ENCODE results near the gene TMEM109.

The TMEM109 gene

GRCh38 chr11:60916669-60917206, 2.8 kb downstream of the TMEM109 start:
- Histone ChIP-seq H3K27me3 (ENCODE audit: insufficient read depth, low read length) (peaks cover 13% of the 10 kb centered on the region), H3K4me1 (ENCODE audit: insufficient read depth, low read length) (peaks cover 20% of the 10 kb centered on the region), H3K4me3 (ENCODE audit: low read length) (no peak overlapping the region), H3K9ac (ENCODE audit: low read depth, low read length) (peak overlapping the region; percentile 20; the same call in 1 of the 2 replicates), H3K9me3 (ENCODE audit: insufficient read depth, low read depth, low read length) (no peaks in the 10 kb centered on the region), H3K36me3 (ENCODE audit: insufficient read depth, low read depth, low read length) (peaks cover 26% of the 10 kb centered on the region), H3K27ac (ENCODE audit: low read length) (no peak overlapping the region)

- Histone ChIP-seq H3K9me3 (ENCODE audit: insufficient read depth, low read depth, low read length) (no peaks in the 10 kb centered on the region), H3K4me3 (ENCODE audit: low read length) (no peak overlapping the region), H3K36me3 (ENCODE audit: insufficient read depth, low read depth, low read length) (peaks cover 28% of the 10 kb centered on the region), H3K27ac (ENCODE audit: low read length) (no peak overlapping the region), H3K27me3 (ENCODE audit: insufficient read depth, low read length) (peaks cover 7% of the 10 kb centered on the region; the same call in 1 of the 2 replicates), H3K4me1 (ENCODE audit: insufficient read depth, low read length) (peaks cover 20% of the 10 kb centered on the region), H3K9ac (ENCODE audit: low read depth, low read length) (no peak overlapping the region)
Observed at GRCh38 chr11:60917267-60917666, 3.3 kb downstream of the TMEM109 start.

GRCh38 chr11:60918251-60918938, 4.4 kb downstream of the TMEM109 start:
- Histone ChIP-seq H3K27ac (ENCODE audit: low read length) (no peak overlapping the region), H3K9me3 (ENCODE audit: insufficient read depth, low read depth, low read length) (no peaks in the 10 kb centered on the region), H3K36me3 (ENCODE audit: insufficient read depth, low read depth, low read length) (peaks cover 28% of the 10 kb centered on the region), H3K4me3 (ENCODE audit: low read length) (no peak overlapping the region), H3K27me3 (ENCODE audit: insufficient read depth, low read length) (peaks cover 5% of the 10 kb centered on the region; the same call in 1 of the 2 replicates), H3K9ac (ENCODE audit: low read depth, low read length) (no peak overlapping the region), H3K4me1 (ENCODE audit: insufficient read depth, low read length) (peaks cover 15% of the 10 kb centered on the region)

- Histone ChIP-seq H3K36me3 (ENCODE audit: insufficient read depth, low read depth, low read length) (peaks cover 28% of the 10 kb centered on the region), H3K9ac (ENCODE audit: low read depth, low read length) (no peak overlapping the region), H3K27ac (ENCODE audit: low read length) (no peak overlapping the region), H3K9me3 (ENCODE audit: insufficient read depth, low read depth, low read length) (no peaks in the 10 kb centered on the region), H3K4me1 (ENCODE audit: insufficient read depth, low read length) (peaks cover 14% of the 10 kb centered on the region), H3K4me3 (ENCODE audit: low read length) (no peak overlapping the region), H3K27me3 (ENCODE audit: insufficient read depth, low read length) (peaks cover 5% of the 10 kb centered on the region; the same call in 1 of the 2 replicates)
Observed at GRCh38 chr11:60918939-60919265, 4.9 kb downstream of the TMEM109 start.

- Histone ChIP-seq H3K27me3 (ENCODE audit: insufficient read depth, low read length) (peaks cover 5% of the 10 kb centered on the region; the same call in 1 of the 2 replicates), H3K9ac (ENCODE audit: low read depth, low read length) (no peak overlapping the region), H3K27ac (ENCODE audit: low read length) (no peak overlapping the region), H3K36me3 (ENCODE audit: insufficient read depth, low read depth, low read length) (peaks cover 28% of the 10 kb centered on the region), H3K4me1 (ENCODE audit: insufficient read depth, low read length) (peaks cover 17% of the 10 kb centered on the region), H3K4me3 (ENCODE audit: low read length) (no peak overlapping the region), H3K9me3 (ENCODE audit: insufficient read depth, low read depth, low read length) (no peaks in the 10 kb centered on the region)
Observed at GRCh38 chr11:60919320-60919719, 5.4 kb downstream of the TMEM109 start.

GRCh38 chr11:60919956-60920355, 6.0 kb downstream of the TMEM109 start:
- Histone ChIP-seq H3K9me3 (ENCODE audit: insufficient read depth, low read depth, low read length) (no peaks in the 10 kb centered on the region), H3K27me3 (ENCODE audit: insufficient read depth, low read length) (peaks cover 3% of the 10 kb centered on the region; the same call in 1 of the 2 replicates), H3K4me3 (ENCODE audit: low read length) (no peak overlapping the region), H3K27ac (ENCODE audit: low read length) (no peak overlapping the region), H3K9ac (ENCODE audit: low read depth, low read length) (no peak overlapping the region), H3K36me3 (ENCODE audit: insufficient read depth, low read depth, low read length) (peaks cover 28% of the 10 kb centered on the region), H3K4me1 (ENCODE audit: insufficient read depth, low read length) (peaks cover 16% of the 10 kb centered on the region)

GRCh38 chr11:60921259-60921658, 7.3 kb downstream of the TMEM109 start:
- H3K9me3 ChIP-seq (ENCODE audit: insufficient read depth, low read depth, low read length) = no peaks in the 10 kb centered on the region
- H3K27me3 ChIP-seq (ENCODE audit: insufficient read depth, low read length) = no peaks in the 10 kb centered on the region
- H3K4me3 ChIP-seq (ENCODE audit: low read length) = no peak overlapping the region
- H3K9ac ChIP-seq (ENCODE audit: low read depth, low read length) = no peak overlapping the region
- H3K36me3 ChIP-seq (ENCODE audit: insufficient read depth, low read depth, low read length) = peaks cover 28% of the 10 kb centered on the region
- no peak overlapping the region for H3K27ac ChIP-seq (ENCODE audit: low read length)
- peaks cover 8% of the 10 kb centered on the region for H3K4me1 ChIP-seq (ENCODE audit: insufficient read depth, low read length)

- Histone ChIP-seq H3K9me3 (ENCODE audit: insufficient read depth, low read depth, low read length) (no peaks in the 10 kb centered on the region), H3K4me1 (ENCODE audit: insufficient read depth, low read length) (peaks cover 2% of the 10 kb centered on the region; the same call in 1 of the 2 replicates), H3K4me3 (ENCODE audit: low read length) (no peak overlapping the region), H3K27me3 (ENCODE audit: insufficient read depth, low read length) (no peaks in the 10 kb centered on the region), H3K9ac (ENCODE audit: low read depth, low read length) (no peak overlapping the region), H3K27ac (ENCODE audit: low read length) (no peak overlapping the region), H3K36me3 (ENCODE audit: insufficient read depth, low read depth, low read length) (peaks cover 32% of the 10 kb centered on the region)
Observed at GRCh38 chr11:60921777-60922335, 7.9 kb downstream of the TMEM109 start.

GRCh38 chr11:60922906-60923305, 8.9 kb downstream of the TMEM109 start:
- no peak overlapping the region for H3K9ac ChIP-seq (ENCODE audit: low read depth, low read length)
- H3K36me3 ChIP-seq (ENCODE audit: insufficient read depth, low read depth, low read length) = peaks cover 43% of the 10 kb centered on the region
- no peak overlapping the region for H3K4me3 ChIP-seq (ENCODE audit: low read length)
- peaks cover 2% of the 10 kb centered on the region; the same call in 1 of the 2 replicates for H3K4me1 ChIP-seq (ENCODE audit: insufficient read depth, low read length)
- no peaks in the 10 kb centered on the region for H3K9me3 ChIP-seq (ENCODE audit: insufficient read depth, low read depth, low read length)
- H3K27me3 ChIP-seq (ENCODE audit: insufficient read depth, low read length) = no peaks in the 10 kb centered on the region
- no peak overlapping the region for H3K27ac ChIP-seq (ENCODE audit: low read length)

GRCh38 chr11:60923326-60923725, 9.4 kb downstream of the TMEM109 start:
- H3K9ac ChIP-seq (ENCODE audit: low read depth, low read length) = no peak overlapping the region
- no peak overlapping the region for H3K27ac ChIP-seq (ENCODE audit: low read length)

GRCh38 chr11:60923800-60924109, 9.8 kb downstream of the TMEM109 start:
- no peaks in the 10 kb centered on the region for H3K9me3 ChIP-seq (ENCODE audit: insufficient read depth, low read depth, low read length)
- peaks cover 51% of the 10 kb centered on the region for H3K36me3 ChIP-seq (ENCODE audit: insufficient read depth, low read depth, low read length)
- H3K27me3 ChIP-seq (ENCODE audit: insufficient read depth, low read length) = no peaks in the 10 kb centered on the region
- peaks cover 2% of the 10 kb centered on the region; the same call in 1 of the 2 replicates for H3K4me1 ChIP-seq (ENCODE audit: insufficient read depth, low read length)
- H3K27ac ChIP-seq (ENCODE audit: low read length) = no peak overlapping the region
- H3K9ac ChIP-seq (ENCODE audit: low read depth, low read length) = no peak overlapping the region
- peak overlapping the region; percentile 91; the same call in 1 of the 2 replicates for H3K4me3 ChIP-seq (ENCODE audit: low read length)

More at GRCh38 chr11:60923326-60923725, 9.4 kb downstream of the TMEM109 start:
- peaks cover 2% of the 10 kb centered on the region; the same call in 1 of the 2 replicates for H3K4me1 ChIP-seq (ENCODE audit: insufficient read depth, low read length)
- no peaks in the 10 kb centered on the region for H3K27me3 ChIP-seq (ENCODE audit: insufficient read depth, low read length)
- H3K36me3 ChIP-seq (ENCODE audit: insufficient read depth, low read depth, low read length) = peaks cover 47% of the 10 kb centered on the region
- H3K9me3 ChIP-seq (ENCODE audit: insufficient read depth, low read depth, low read length) = no peaks in the 10 kb centered on the region
- H3K4me3 ChIP-seq (ENCODE audit: low read length) = no peak overlapping the region
